A673 (cell line): Measurements from ENCODE around the gene GALNTL6.

ENCODE experiments used
- EZH2 ChIP-seq: fragments of 200-600 bp; sonication (generic); IDR thresholded peaks from 2 replicates; pipeline ENCODE4 v1.6.1; 2017; ENCODE audit warnings: borderline replicate concordance, low read depth, mild to moderate bottlenecking, mixed read lengths, antibody characterized with exemption, low read length; ENCODE audit not compliant: poor library complexity, severe bottlenecking
- TF ChIP-seq, protein P1 (sequence below): fragments of 300-800, 200-600 bp; sonication (generic); conservative IDR thresholded peaks from 2 replicates; pipeline ENCODE4 v1.5.1; 2017; ENCODE audit warnings: low read depth, mild to moderate bottlenecking, antibody characterized with exemption, low read length, moderate library complexity, mixed read lengths

DNA sequence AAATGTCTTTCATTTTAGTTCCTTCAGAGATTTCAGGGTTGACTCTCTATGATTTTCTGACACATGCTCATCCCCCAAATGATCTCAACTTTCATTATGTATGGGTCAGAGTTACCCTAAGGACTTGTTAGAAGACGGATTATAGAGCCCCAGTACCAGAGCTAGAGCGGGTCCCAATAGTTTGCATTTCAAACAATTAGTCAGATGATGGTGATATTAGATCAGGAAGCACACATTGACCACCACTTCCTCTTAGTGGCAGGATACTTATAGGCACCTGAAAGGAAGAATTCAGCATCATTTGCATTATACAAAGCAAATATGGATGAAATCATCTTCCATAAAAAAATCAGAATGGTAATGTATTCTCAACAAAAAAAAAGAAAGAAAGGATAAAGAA, 106.1 kb downstream of the GALNTL6 start:
- TF ChIP-seq, protein P1, sequence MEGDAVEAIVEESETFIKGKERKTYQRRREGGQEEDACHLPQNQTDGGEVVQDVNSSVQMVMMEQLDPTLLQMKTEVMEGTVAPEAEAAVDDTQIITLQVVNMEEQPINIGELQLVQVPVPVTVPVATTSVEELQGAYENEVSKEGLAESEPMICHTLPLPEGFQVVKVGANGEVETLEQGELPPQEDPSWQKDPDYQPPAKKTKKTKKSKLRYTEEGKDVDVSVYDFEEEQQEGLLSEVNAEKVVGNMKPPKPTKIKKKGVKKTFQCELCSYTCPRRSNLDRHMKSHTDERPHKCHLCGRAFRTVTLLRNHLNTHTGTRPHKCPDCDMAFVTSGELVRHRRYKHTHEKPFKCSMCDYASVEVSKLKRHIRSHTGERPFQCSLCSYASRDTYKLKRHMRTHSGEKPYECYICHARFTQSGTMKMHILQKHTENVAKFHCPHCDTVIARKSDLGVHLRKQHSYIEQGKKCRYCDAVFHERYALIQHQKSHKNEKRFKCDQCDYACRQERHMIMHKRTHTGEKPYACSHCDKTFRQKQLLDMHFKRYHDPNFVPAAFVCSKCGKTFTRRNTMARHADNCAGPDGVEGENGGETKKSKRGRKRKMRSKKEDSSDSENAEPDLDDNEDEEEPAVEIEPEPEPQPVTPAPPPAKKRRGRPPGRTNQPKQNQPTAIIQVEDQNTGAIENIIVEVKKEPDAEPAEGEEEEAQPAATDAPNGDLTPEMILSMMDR = no peak
- TF ChIP-seq EZH2 = no peak
